Neural crest cell (in vitro differentiated cells): ENCODE data around the gene COL4A3. TPM values are rescaled to one million over a fixed set of nuclear protein-coding genes. Genes with fewer than 3 reads are reported as not detected.

ENCODE experiments used
- DNase-seq: peaks from one replicate; pipeline ENCODE4 v3.0.0; 2021; ENCODE audit warnings: low read depth, mixed read lengths, low spot score
- H3K27ac Mint-ChIP-seq: one replicate; pipeline ENCODE4 v1.8.0; 2021; ENCODE audit warnings: mild to moderate bottlenecking, mixed read lengths; ENCODE audit not compliant: unreplicated experiment
- H3K27me3 Mint-ChIP-seq: 2 replicates; pipeline ENCODE4 v1.8.0; 2021; ENCODE audit warnings: low read depth, mild to moderate bottlenecking, mixed read lengths
- H3K36me3 Mint-ChIP-seq: 2 replicates; pipeline ENCODE4 v1.8.0; 2021; ENCODE audit warnings: low read depth, mild to moderate bottlenecking, mixed read lengths
- H3K4me1 Mint-ChIP-seq: 2 replicates; pipeline ENCODE4 v1.8.0; 2021; ENCODE audit warnings: mixed read lengths
- H3K4me3 Mint-ChIP-seq: one replicate; pipeline ENCODE4 v1.8.0; 2021; ENCODE audit warnings: mild to moderate bottlenecking, mixed read lengths
- H3K9me3 Mint-ChIP-seq: 2 replicates; pipeline ENCODE4 v1.8.0; 2021; ENCODE audit warnings: mixed read lengths
- CTCF ChIP-seq: fragments of 200-600 bp; sonication (generic); conservative IDR thresholded peaks from 2 replicates; pipeline ENCODE4 v1.5.0; 2021; ENCODE audit warnings: antibody characterized with exemption, mild to moderate bottlenecking
- total RNA-seq: library from RNA; stranded (reverse); gene quantifications from 2 replicates; pipeline ENCODE4 v1.2.1, GENCODE V29; 2021

COL4A3 gene
- total RNA-seq, 1 donor from 2014 or later = not detected

- Mint-ChIP-seq H3K4me1 (peaks cover 8% of the 10 kb centered on the region), H3K4me3 (no peak overlapping the region), H3K27me3 (peaks cover 3% of the 10 kb centered on the region), H3K9me3 (peaks cover under 1% of the 10 kb centered on the region), H3K27ac (no peak overlapping the region), H3K36me3 (no peaks in the 10 kb centered on the region)
- DNase-seq = no peak
- no peak for TF ChIP-seq CTCF
These were observed 37.3 kb downstream of the COL4A3 start for GRCh38 chr2:227201771-227202170.

- DNase-seq = no peak
- H3K27ac Mint-ChIP-seq = no peak overlapping the region
- H3K9me3 Mint-ChIP-seq = no peaks in the 10 kb centered on the region
- H3K36me3 Mint-ChIP-seq = no peaks in the 10 kb centered on the region
- TF ChIP-seq CTCF = no peak
- H3K4me1 Mint-ChIP-seq = peaks cover 8% of the 10 kb centered on the region
- H3K4me3 Mint-ChIP-seq = no peak overlapping the region
- peaks cover 3% of the 10 kb centered on the region for H3K27me3 Mint-ChIP-seq
These were observed 40.0 kb downstream of the COL4A3 start for GRCh38 chr2:227204452-227204851.

- no peak for TF ChIP-seq CTCF
- no peak for DNase-seq
- Mint-ChIP-seq H3K27ac (no peak overlapping the region), H3K9me3 (no peaks in the 10 kb centered on the region), H3K4me3 (no peak overlapping the region), H3K36me3 (no peaks in the 10 kb centered on the region), H3K4me1 (peaks cover 8% of the 10 kb centered on the region), H3K27me3 (no peaks in the 10 kb centered on the region)
These were observed 41.3 kb downstream of the COL4A3 start for GRCh38 chr2:227205701-227206100.

GRCh38 chr2:227206406-227206805 lies 42.0 kb downstream of the COL4A3 start:
- no peak for DNase-seq
- peaks cover 3% of the 10 kb centered on the region for H3K4me1 Mint-ChIP-seq
- no peak for TF ChIP-seq CTCF
- H3K4me3 Mint-ChIP-seq = no peak overlapping the region
- H3K36me3 Mint-ChIP-seq = no peaks in the 10 kb centered on the region
- no peaks in the 10 kb centered on the region for H3K9me3 Mint-ChIP-seq
- no peak overlapping the region for H3K27ac Mint-ChIP-seq
- no peaks in the 10 kb centered on the region for H3K27me3 Mint-ChIP-seq

GRCh38 chr2:227207573-227207972 lies 43.1 kb downstream of the COL4A3 start:
- Mint-ChIP-seq H3K4me1 (no peaks in the 10 kb centered on the region), H3K36me3 (no peaks in the 10 kb centered on the region), H3K27me3 (no peaks in the 10 kb centered on the region), H3K9me3 (no peaks in the 10 kb centered on the region), H3K27ac (no peak overlapping the region), H3K4me3 (no peak overlapping the region)
- DNase-seq = no peak
- no peak for TF ChIP-seq CTCF

GRCh38 chr2:227214622-227215041 lies 50.2 kb downstream of the COL4A3 start:
- no peak overlapping the region for H3K4me3 Mint-ChIP-seq
- no peaks in the 10 kb centered on the region for H3K36me3 Mint-ChIP-seq
- no peak for DNase-seq
- no peaks in the 10 kb centered on the region for H3K27me3 Mint-ChIP-seq
- no peak overlapping the region for H3K27ac Mint-ChIP-seq
- no peaks in the 10 kb centered on the region for H3K9me3 Mint-ChIP-seq
- H3K4me1 Mint-ChIP-seq = no peaks in the 10 kb centered on the region
- TF ChIP-seq CTCF = no peak
